ENCODE data around the gene WDFY2.

- no peak for TF ChIP-seq CTCF (IDR thresholded peaks at IDR 0.05; ENCODE audit: insufficient read depth, low read depth, low read length)
- TF ChIP-seq EZH2 (IDR thresholded peaks at IDR 0.05; ENCODE audit: insufficient read depth, low read length) = no peak
Observed at GRCh38 chr13:51550151-51550550, 34.1 kb upstream of the WDFY2 start.
